ENCODE measurements around the gene HOXA6. TPM values are rescaled to one million over a fixed set of nuclear protein-coding genes. Genes with fewer than 3 reads are reported as not detected.
A peak's percentile ranks its signal among the peaks of the same experiment; 100 is the strongest.

The HOXA6 gene
- total and polyA plus RNA-seq, 11 donors = not detected

DNA sequence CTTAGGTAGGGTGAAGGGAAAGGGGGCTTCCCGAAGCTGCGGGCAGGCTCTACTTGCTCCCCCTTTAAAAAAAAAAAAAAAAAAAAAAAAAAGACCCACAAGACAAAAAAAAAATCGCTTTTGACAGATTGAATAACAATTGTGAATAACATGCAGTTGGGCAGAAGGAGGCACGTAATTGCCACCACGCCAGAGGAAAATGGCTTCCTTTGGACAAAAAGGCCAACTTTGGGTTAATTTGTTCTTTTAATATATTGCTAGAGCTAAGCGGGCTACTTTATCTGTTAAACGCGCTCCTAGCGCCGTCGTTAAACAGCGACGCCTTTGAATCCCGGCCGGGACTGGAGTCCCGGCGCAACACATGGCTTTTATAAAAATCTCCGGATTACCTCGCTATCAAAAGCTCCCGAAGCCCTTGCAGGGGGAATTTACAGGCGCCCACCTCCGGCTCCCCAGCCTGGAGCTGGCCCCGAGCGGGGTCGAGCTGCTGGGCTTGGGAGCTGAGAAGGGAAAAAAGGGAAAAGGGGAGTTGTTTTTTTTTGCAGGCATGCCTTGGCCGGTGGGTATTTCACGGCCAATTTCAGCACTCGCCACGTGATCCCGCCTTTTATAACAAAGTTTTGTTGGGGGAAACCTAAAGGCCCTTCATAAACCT is 36.2 kb upstream of the HOXA6 start:
- TF ChIP-seq, protein P1, sequence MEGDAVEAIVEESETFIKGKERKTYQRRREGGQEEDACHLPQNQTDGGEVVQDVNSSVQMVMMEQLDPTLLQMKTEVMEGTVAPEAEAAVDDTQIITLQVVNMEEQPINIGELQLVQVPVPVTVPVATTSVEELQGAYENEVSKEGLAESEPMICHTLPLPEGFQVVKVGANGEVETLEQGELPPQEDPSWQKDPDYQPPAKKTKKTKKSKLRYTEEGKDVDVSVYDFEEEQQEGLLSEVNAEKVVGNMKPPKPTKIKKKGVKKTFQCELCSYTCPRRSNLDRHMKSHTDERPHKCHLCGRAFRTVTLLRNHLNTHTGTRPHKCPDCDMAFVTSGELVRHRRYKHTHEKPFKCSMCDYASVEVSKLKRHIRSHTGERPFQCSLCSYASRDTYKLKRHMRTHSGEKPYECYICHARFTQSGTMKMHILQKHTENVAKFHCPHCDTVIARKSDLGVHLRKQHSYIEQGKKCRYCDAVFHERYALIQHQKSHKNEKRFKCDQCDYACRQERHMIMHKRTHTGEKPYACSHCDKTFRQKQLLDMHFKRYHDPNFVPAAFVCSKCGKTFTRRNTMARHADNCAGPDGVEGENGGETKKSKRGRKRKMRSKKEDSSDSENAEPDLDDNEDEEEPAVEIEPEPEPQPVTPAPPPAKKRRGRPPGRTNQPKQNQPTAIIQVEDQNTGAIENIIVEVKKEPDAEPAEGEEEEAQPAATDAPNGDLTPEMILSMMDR (IDR thresholded peaks at IDR 0.05) = no peak
- no peak for TF ChIP-seq POLR2A (IDR thresholded peaks at IDR 0.05)
- H3K27me3 ChIP-seq = peaks cover 84 to 100% (median 100%) of the 10 kb centered on the region in 9 donors
- no peaks in the 10 kb centered on the region for H3K9me3 ChIP-seq
- WGBS, 4 donors = 3 to 4% (median 4%) methylated on average over 30 of the region's 30 CpGs
- peak overlapping the region in 1 of 12 donors; percentile 91 for H3K27ac ChIP-seq
- peak overlapping the region; percentile 19 to 58 (median 36) for H3K4me3 ChIP-seq
- no peaks in the 10 kb centered on the region for H3K36me3 ChIP-seq
- DNase-seq = no peak
- intact Hi-C loops (cut with DNase I) = no loop called here
- H3K4me1 ChIP-seq = peaks cover 4 to 56% (median 36%) of the 10 kb centered on the region in 12 donors
- no peak for ATAC-seq

DNA sequence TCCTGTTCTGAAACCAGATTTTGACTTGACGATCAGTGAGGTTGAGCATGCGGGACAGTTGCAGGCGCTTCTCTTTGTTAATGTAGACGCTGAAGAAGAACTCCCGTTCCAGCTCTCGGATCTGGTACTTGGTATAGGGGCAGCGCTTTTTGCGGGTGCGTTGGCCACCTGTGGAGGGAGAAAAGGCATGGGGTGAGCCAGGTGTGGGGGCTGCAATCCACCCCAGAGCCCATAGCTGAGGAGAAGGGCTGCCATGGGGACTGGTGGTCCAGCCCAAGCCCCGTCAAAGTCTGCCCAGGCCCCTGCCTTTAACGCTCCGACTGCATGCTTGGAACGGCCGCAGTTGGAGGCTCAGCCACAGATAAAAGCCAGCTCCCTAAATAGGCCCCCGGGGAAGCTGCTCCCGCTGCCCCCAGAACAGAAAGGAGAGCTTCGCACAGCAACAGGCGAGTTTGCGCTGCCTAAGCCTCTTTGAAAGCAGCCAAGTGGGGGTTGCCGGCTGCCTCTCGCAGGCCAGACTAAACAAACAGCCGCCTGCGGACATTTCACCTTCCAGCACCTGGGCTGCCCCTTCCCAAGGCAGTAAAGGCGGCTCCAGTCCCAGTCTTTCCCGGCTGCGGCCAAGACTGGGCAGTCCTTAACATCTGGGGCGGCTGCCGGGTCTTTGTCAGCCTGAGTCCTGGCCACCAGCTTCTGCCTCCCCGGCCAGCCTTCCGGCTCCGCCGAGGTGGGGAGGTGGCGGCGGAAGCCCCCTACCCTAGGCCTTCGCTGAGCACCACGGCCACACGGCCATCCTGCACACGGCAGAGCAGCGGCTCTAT is 35.5 kb upstream of the HOXA6 start:
- peak in 1 of 5 donors; percentile 48 for DNase-seq

DNA sequence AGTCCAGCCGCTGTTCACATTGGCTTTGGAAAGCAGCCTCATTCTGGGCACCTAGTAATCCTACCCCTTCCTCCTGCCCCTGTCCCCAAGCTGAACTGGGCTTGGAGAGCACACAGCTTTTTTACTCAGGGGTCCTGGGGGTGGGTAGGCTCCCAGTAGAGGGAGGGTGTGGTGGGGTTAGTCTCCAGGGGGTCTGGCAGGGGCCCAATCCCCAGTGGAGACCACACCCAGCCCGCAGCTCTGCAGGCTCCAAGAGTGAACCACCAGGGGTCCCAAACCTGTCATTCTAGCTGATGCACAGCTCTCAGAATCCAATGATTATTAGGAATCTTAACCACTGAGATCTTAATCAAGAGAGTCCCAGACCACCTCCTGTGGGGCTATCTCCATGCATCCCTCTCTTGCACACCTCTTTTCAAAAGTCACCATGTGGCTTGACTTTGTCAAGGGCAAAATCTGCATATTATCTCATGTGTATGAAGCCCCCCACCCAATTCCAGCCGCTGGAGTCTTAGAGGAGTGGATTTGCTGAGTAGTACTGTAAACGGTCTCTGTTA is 34.8 kb upstream of the HOXA6 start:
- peaks cover 85 to 100% (median 100%) of the 10 kb centered on the region in 9 donors for H3K27me3 ChIP-seq
- no peak for ATAC-seq
- WGBS, 4 donors = 19 to 25% (median 22%) methylated on average over 3 to 4 of the region's 4 CpGs
- no peak overlapping the region for H3K4me3 ChIP-seq
- intact Hi-C loops (cut with DNase I) = no loop called here
- no peak for DNase-seq
- H3K4me1 ChIP-seq = peaks cover 0 to 41% (median 26%) of the 10 kb centered on the region in 12 donors
- no peaks in the 10 kb centered on the region for H3K36me3 ChIP-seq
- TF ChIP-seq, protein P1 (IDR thresholded peaks at IDR 0.05) = no peak
- H3K27ac ChIP-seq = peak overlapping the region in 1 of 12 donors; percentile 91
- H3K9me3 ChIP-seq = no peaks in the 10 kb centered on the region

More for the DNA sequence above, 35.5 kb upstream of the HOXA6 start:
- peaks cover 84 to 100% (median 100%) of the 10 kb centered on the region in 9 donors for H3K27me3 ChIP-seq
- no peak for ATAC-seq
- intact Hi-C loops (cut with DNase I) = no loop called here
- peak overlapping the region in 1 of 12 donors; percentile 19 for H3K4me3 ChIP-seq
- TF ChIP-seq, protein P1 (IDR thresholded peaks at IDR 0.05) = no peak
- TF ChIP-seq POLR2A (IDR thresholded peaks at IDR 0.05) = no peak
- peaks cover under 1 to 48% (median 29%) of the 10 kb centered on the region in 12 donors for H3K4me1 ChIP-seq
- H3K27ac ChIP-seq = peak overlapping the region in 1 of 12 donors; percentile 91
- no peaks in the 10 kb centered on the region for H3K9me3 ChIP-seq
- no peaks in the 10 kb centered on the region for H3K36me3 ChIP-seq
- 6 to 10% (median 7%) methylated on average over 24 to 39 of the region's 39 CpGs for WGBS, 4 donors

DNA sequence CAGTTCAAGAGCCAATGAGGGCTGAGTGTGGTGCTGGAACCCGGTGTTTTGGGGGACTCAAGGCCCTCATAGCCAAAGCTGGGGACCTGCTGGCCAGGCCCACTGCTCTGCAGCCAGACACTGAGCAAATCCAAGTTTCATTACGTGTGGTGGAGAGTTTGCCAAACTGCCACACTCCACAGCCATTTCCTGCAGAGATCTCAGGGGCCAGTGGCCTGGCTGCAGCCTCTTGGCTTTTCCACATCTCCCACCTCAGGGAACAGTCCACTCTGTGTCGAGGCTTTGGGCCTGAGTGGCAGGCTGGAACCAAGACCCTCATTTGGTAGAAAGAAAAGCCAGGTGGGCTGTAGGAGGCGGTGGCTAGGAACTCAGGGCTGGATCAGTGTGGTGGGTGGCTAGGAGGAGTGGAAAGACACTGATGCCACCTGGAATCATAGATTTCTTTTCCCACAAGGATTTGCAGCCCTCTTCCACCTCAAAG is 34.3 kb upstream of the HOXA6 start:
- no peak for ATAC-seq
- H3K27ac ChIP-seq = peak overlapping the region in 1 of 12 donors; percentile 91

More for the DNA sequence above, 34.3 kb upstream of the HOXA6 start:
- DNase-seq = no peak
- Histone ChIP-seq H3K4me3 (no peak overlapping the region), H3K27me3 (peaks cover 85 to 100% (median 100%) of the 10 kb centered on the region in 9 donors), H3K36me3 (no peaks in the 10 kb centered on the region), H3K4me1 (peaks cover 0 to 40% (median 26%) of the 10 kb centered on the region in 12 donors), H3K9me3 (no peaks in the 10 kb centered on the region)
- TF ChIP-seq, protein P1 (IDR thresholded peaks at IDR 0.05) = no peak
- no peak for TF ChIP-seq POLR2A (IDR thresholded peaks at IDR 0.05)
- WGBS, 4 donors = 37 to 57% (median 44%) methylated on average over 3 to 4 of the region's 4 CpGs
- intact Hi-C loops (cut with DNase I) = no loop called here

Data from heart left ventricle (tissue), 16 donors.